AG04450 (cell line): ENCODE results near the gene SLC28A2. TPM values are rescaled to one million over a fixed set of nuclear protein-coding genes. Genes with fewer than 3 reads are reported as not detected.
"Not testable (repeated sequence)": the region's sequence is repeated elsewhere in the genome, so short reads cannot be mapped to it uniquely, and the experiment has no call there.

Experiments used
- CTCF ChIA-PET: fragments of 300-600, 350-600 bp; formaldehyde crosslinking; extraction: SDS; loops from one replicate; lab custom pipeline; 2022; ENCODE audit warnings: antibody characterized with exemption, inconsistent platforms; lab: Charles Lee
- POLR2A ChIA-PET: fragments of 350-600 bp; formaldehyde crosslinking; extraction: SDS; loops from one replicate; lab custom pipeline; 2021; ENCODE audit warnings: antibody characterized with exemption, inconsistent platforms; lab: Yijun Ruan, JAX
- DNase-seq: peaks from one replicate; pipeline ENCODE4 v3.0.0-alpha.2; 2011; ENCODE audit warnings: low read depth, low spot score
- H3K27ac ChIP-seq: one replicate; pipeline ENCODE4 v1.5.1; 2012; ENCODE audit warnings: low read depth, low read length, control low read depth
- H3K27me3 ChIP-seq: one replicate; pipeline ENCODE4 v1.6.0; 2012; ENCODE audit warnings: low read length; ENCODE audit not compliant: control insufficient read depth, insufficient read depth
- H3K4me3 ChIP-seq: 2 replicates; pipeline ENCODE4 v1.5.1; 2011; ENCODE audit warnings: mild to moderate bottlenecking, low read depth, low read length, control low read depth
- H3K9me3 ChIP-seq: 2 replicates; pipeline ENCODE4 v1.5.1; 2012; ENCODE audit warnings: low read length; ENCODE audit not compliant: control insufficient read depth, insufficient read depth
- polyA plus RNA-seq: library from polyadenylated mRNA; depleted of rRNA; stranded (reverse); fragments of >200 nt; gene quantifications from 2 replicates; pipeline ENCODE4 v1.2.3, GENCODE V29; 2011
- TF ChIP-seq, protein P1 (sequence below): IDR thresholded peaks from 2 replicates; pipeline ENCODE4 v1.5.1; 2011; ENCODE audit warnings: low read depth, low read length, control low read depth, inconsistent platforms

SLC28A2 gene
- polyA plus RNA-seq, 1 experiment, result not detected

DNA sequence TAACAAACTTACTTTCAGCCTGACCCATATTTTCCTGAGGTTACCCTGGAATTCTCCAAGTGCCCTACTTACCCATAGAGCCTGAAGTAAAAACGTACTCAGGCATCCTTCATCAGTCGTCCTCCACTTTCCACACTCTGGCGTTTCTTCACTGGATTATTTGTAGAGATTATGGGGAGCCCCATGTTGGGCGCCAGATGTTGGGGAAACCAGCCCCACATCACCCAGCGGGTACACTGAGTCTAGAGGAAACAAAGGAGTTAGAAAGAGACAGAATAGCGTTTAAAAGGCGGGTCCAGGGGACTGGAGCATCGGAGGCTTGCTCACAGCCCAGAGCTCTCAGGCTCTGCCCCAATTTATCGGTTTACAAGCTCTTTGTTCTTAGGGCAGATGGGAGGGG lies 9.7 kb upstream of the SLC28A2 start:
- Histone ChIP-seq H3K27ac (no peak overlapping the region), H3K4me3 (no peak overlapping the region), H3K27me3 (no peaks in the 10 kb centered on the region), H3K9me3 (peaks cover 33% of the 10 kb centered on the region)
- TF ChIP-seq, protein P1, sequence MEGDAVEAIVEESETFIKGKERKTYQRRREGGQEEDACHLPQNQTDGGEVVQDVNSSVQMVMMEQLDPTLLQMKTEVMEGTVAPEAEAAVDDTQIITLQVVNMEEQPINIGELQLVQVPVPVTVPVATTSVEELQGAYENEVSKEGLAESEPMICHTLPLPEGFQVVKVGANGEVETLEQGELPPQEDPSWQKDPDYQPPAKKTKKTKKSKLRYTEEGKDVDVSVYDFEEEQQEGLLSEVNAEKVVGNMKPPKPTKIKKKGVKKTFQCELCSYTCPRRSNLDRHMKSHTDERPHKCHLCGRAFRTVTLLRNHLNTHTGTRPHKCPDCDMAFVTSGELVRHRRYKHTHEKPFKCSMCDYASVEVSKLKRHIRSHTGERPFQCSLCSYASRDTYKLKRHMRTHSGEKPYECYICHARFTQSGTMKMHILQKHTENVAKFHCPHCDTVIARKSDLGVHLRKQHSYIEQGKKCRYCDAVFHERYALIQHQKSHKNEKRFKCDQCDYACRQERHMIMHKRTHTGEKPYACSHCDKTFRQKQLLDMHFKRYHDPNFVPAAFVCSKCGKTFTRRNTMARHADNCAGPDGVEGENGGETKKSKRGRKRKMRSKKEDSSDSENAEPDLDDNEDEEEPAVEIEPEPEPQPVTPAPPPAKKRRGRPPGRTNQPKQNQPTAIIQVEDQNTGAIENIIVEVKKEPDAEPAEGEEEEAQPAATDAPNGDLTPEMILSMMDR, result no peak
- no peak for DNase-seq
- ChIA-PET CTCF (interaction anchor here (0.9 kb wide), 1 partner anchor 37 kb away, joined by 3 read pairs; no protein-coding TSS in a partner anchor), POLR2A (no interaction called here)

DNA sequence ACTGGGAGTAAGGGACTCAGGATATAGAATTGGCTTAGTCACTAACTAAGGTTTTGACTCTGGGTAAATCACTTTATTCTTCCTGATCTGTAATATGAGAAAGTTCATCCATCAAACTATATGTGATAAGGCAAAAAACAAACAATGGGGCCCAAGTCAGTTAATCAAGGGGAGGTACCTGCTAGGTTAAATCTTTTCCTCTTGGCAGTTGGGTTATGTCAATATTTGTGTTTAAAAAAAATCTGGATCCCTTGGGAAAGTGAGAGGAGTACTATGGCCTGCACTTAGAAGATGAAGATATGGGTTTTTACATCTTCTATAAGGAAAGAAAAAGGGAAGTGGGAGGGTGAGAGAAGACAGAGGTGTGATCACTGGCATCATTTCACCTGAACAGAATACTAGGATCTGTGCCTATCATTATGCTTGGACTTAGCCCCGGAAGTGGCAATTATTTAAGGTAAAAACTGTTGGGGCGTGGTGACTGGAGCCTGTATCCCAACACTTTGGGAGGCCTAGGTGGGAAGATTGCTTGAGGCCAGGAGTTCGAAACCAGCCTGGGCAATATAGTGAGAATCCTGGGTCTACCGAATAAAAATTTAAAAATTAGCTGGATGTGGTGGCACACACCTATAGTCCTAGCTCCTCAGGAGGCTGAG lies 2.8 kb upstream of the SLC28A2 start:
- no peak for DNase-seq
- CTCF ChIA-PET, result interaction anchor here (1.2 to 1.4 kb wide), 2 partner anchors 44 to 86 kb away, joined by 3 to 7 read pairs; no protein-coding TSS in a partner anchor
- Histone ChIP-seq H3K27me3 (no peaks in the 10 kb centered on the region), H3K4me3 (no peak overlapping the region), H3K27ac (no peak overlapping the region), H3K9me3 (peaks cover under 1% of the 10 kb centered on the region)
- POLR2A ChIA-PET, result no interaction called here
- TF ChIP-seq, protein P1, result no peak

DNA sequence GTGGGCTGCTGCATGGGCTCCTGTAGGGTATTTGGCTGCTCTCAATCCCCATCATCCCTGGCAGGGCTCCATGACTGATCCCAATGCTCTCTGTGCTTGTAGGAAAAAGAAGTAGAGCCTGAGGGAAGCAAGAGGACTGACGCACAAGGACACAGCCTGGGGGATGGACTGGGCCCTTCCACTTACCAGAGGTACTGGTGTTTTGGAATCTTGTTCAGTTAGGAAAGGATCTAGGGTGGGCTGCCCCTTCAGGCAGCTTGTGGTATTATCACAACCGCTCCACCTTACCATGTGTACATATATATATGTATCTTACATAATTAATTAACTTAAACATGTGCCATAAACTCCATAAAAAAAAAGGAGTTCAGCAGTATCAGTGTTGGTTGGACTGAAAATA lies 1.3 kb downstream of the SLC28A2 start:
- CTCF ChIA-PET, result interaction anchor here (0.9 to 1.6 kb wide), 2 partner anchors 27 to 48 kb away, joined by 3 to 7 read pairs; no protein-coding TSS in a partner anchor

DNA sequence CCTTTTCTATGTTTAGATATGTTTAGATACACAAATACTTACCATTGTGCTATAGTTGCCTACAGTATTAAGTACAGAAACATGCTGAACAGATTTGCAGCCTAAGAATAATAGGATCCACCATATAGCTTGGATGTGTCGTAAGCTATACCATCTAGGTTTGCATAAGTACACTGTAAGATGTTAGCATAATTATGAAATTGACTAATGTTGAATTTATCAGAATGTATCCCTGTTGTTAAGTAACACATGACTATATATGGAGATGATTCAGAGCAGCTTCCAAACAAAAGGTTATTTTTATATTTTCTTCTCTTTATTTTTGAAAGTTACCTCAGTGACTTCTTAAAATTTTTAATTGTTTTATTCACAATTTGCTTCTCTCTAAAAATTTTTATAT lies 2.4 kb downstream of the SLC28A2 start:
- Histone ChIP-seq H3K27me3 (no peaks in the 10 kb centered on the region), H3K4me3 (no peak overlapping the region), H3K27ac (no peak overlapping the region), H3K9me3 (no peaks in the 10 kb centered on the region; the same call in 1 of the 2 replicates)
- ChIA-PET POLR2A (no interaction called here), CTCF (interaction anchor here (1.6 kb wide), 1 partner anchor 49 kb away, joined by 7 read pairs; no protein-coding TSS in a partner anchor)
- DNase-seq, result no peak
- TF ChIP-seq, protein P1, result no peak

More for the DNA sequence above, 1.3 kb downstream of the SLC28A2 start:
- Histone ChIP-seq H3K27me3 (no peaks in the 10 kb centered on the region), H3K27ac (no peak overlapping the region), H3K4me3 (no peak overlapping the region), H3K9me3 (no peaks in the 10 kb centered on the region; the same call in 1 of the 2 replicates)
- no peak for DNase-seq
- POLR2A ChIA-PET, result no interaction called here
- TF ChIP-seq, protein P1, result no peak

DNA sequence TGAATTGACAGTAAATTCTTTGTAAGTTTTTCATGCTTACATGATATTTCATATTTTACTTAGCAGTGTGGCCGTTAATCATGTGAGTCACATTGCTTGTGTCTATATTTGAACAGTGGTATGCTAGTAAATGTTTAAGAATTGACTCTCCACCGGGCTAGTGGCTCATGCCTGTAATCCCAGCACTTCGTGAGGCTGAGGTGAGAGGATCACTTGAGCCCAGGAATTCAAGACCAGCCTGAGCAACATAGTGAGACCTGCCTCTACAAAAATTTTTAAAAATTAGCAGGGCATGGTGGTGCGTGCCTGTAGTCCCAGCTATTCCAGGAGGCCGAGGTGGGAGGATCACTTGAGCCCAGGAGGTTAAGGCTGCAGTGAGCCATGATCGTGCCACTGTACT lies 2.8 kb downstream of the SLC28A2 start:
- H3K9me3 ChIP-seq, H3K27ac ChIP-seq, H3K27me3 ChIP-seq, H3K4me3 ChIP-seq, POLR2A ChIA-PET: not testable (repeated sequence)
- peak; percentile 6 for DNase-seq
- CTCF ChIA-PET, result interaction anchor here (3.2 kb wide), 1 partner anchor 50 kb away, joined by 8 read pairs; no protein-coding TSS in a partner anchor
